ENCODE data around the gene CLCA1. TPM values are rescaled to one million over a fixed set of nuclear protein-coding genes. Genes with fewer than 3 reads are reported as not detected.

The CLCA1 gene
- total RNA-seq, 1 experiment from 2014 or later: not detected

DNA sequence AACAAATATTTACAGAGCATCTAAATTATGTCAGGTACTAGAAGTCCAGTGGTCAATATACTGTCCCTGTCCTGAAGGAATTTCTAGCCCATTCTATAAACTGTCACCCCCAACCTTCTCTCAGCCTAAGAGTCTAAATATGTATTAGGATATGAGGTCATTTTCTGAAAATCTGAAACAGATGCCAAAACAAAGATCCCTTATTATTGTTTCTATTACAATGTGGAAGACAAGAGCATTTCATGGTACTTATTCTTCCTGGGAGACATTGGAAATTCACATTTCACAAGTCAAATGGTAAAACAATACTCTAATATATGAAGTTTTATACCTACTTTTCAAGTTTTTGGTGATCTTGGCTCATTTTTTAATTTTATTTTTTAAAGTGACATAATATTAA is 2.6 kb downstream of the CLCA1 start:
- no peak overlapping the region for H4K8ac ChIP-seq (replicated peaks; ENCODE audit: insufficient read length, low read depth, low read length)
- TF ChIP-seq, protein P1, sequence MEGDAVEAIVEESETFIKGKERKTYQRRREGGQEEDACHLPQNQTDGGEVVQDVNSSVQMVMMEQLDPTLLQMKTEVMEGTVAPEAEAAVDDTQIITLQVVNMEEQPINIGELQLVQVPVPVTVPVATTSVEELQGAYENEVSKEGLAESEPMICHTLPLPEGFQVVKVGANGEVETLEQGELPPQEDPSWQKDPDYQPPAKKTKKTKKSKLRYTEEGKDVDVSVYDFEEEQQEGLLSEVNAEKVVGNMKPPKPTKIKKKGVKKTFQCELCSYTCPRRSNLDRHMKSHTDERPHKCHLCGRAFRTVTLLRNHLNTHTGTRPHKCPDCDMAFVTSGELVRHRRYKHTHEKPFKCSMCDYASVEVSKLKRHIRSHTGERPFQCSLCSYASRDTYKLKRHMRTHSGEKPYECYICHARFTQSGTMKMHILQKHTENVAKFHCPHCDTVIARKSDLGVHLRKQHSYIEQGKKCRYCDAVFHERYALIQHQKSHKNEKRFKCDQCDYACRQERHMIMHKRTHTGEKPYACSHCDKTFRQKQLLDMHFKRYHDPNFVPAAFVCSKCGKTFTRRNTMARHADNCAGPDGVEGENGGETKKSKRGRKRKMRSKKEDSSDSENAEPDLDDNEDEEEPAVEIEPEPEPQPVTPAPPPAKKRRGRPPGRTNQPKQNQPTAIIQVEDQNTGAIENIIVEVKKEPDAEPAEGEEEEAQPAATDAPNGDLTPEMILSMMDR (conservative IDR thresholded peaks at IDR 0.05): no peak
- no peaks in the 10 kb centered on the region for H3K4me1 ChIP-seq (ENCODE audit: insufficient read depth, low read length)
- H3K27ac ChIP-seq (ENCODE audit: insufficient read length, low read depth, low read length): no peak overlapping the region
- H3K9ac ChIP-seq (ENCODE audit: extremely low read depth, insufficient read length, low read length): no peak overlapping the region
- H3K9me3 ChIP-seq (ENCODE audit: control insufficient read depth, low read depth, low read length): no peaks in the 10 kb centered on the region
- H3K4ac ChIP-seq (ENCODE audit: low read depth, low read length): no peak overlapping the region
- no peak overlapping the region for H3K18ac ChIP-seq (ENCODE audit: insufficient read length, low read depth, low read length)
- no peak overlapping the region for H2BK20ac ChIP-seq (ENCODE audit: low read depth, low read length, poor library complexity, severe bottlenecking)
- no peaks in the 10 kb centered on the region for H3K23me2 ChIP-seq (ENCODE audit: insufficient read length, low read depth, low read length, poor library complexity, severe bottlenecking)
- no peak overlapping the region for H4K5ac ChIP-seq (ENCODE audit: insufficient read length, low read depth, low read length)
- H2BK5ac ChIP-seq (ENCODE audit: insufficient read length, low read length): no peak overlapping the region
- no peaks in the 10 kb centered on the region for H3K27me3 ChIP-seq (ENCODE audit: insufficient read depth, low read length)
- no peak overlapping the region for H2AFZ ChIP-seq (ENCODE audit: low read length)
- no peaks in the 10 kb centered on the region for H3K36me3 Mint-ChIP-seq (ENCODE audit: insufficient read depth in 1 of 3, low read depth in 3 of 3)
- no peak overlapping the region for H2BK12ac ChIP-seq (ENCODE audit: insufficient read length, low read depth, low read length)
- H3K4me1 Mint-ChIP-seq: peaks cover 5 to 6% of the 10 kb centered on the region in 2 experiments; a peak in 3 of 4 replicates
- no peak overlapping the region for H3K4me3 Mint-ChIP-seq
- no peak overlapping the region for H4K91ac ChIP-seq (ENCODE audit: insufficient read length, low read depth, low read length)
- H3K79me2 ChIP-seq (ENCODE audit: insufficient read depth, low read length): no peaks in the 10 kb centered on the region
- no peaks in the 10 kb centered on the region for H3K79me1 ChIP-seq (ENCODE audit: insufficient read depth, low read depth, low read length, poor library complexity, severe bottlenecking)
- H3K14ac ChIP-seq (ENCODE audit: insufficient read depth, low read length): no peak overlapping the region
- H3K56ac ChIP-seq (ENCODE audit: insufficient read length, low read depth, low read length): no peak overlapping the region
- no peak overlapping the region for H2BK15ac ChIP-seq (ENCODE audit: low read depth, low read length)
- H2AK5ac ChIP-seq (ENCODE audit: insufficient read length, low read length): no peak overlapping the region
- no peak overlapping the region for H3K27ac Mint-ChIP-seq
- no peak for DNase-seq
- no peak overlapping the region for H2BK120ac ChIP-seq (ENCODE audit: low read depth, low read length, poor library complexity, severe bottlenecking)
- H3K27me3 Mint-ChIP-seq (ENCODE audit: low read depth): peaks cover 2% of the 10 kb centered on the region; the same call in 1 of the 2 replicates
- H3K23ac ChIP-seq (ENCODE audit: insufficient read length, low read depth, low read length): no peak overlapping the region
- no peaks in the 10 kb centered on the region for H3K9me3 Mint-ChIP-seq
- H3T11ph ChIP-seq (ENCODE audit: low read length): no peak overlapping the region
- no peak overlapping the region for H3K4me2 ChIP-seq (ENCODE audit: insufficient read depth, insufficient read length, low read length)
- H4K20me1 ChIP-seq (ENCODE audit: control insufficient read depth, insufficient read depth, insufficient read length): no peaks in the 10 kb centered on the region

Data from H9 (cell line).